NCI-H69 (cell line): ENCODE data around the gene UBA5.

Experiments used
- DNase-seq: peaks from one replicate; lab custom pipeline; 2025; lab: John Stamatoyannopoulos, UW

UBA5 gene

GRCh38 chr3:132654190-132654589, 5.9 kb upstream of the UBA5 start:
- DNase-seq: peak; percentile 84

GRCh38 chr3:132654721-132655120, 5.4 kb upstream of the UBA5 start:
- no peak for DNase-seq

GRCh38 chr3:132655471-132655870, 4.7 kb upstream of the UBA5 start:
- no peak for DNase-seq

GRCh38 chr3:132657869-132658747, 2.0 kb upstream of the UBA5 start:
- no peak for DNase-seq

- peak; percentile 59 for DNase-seq
Observed at GRCh38 chr3:132659000-132659364, 1.1 kb upstream of the UBA5 start.

- DNase-seq: peak; percentile 70
Observed at GRCh38 chr3:132659365-132660051, 621 bp upstream of the UBA5 start, which contains the start of gene ACAD11. Gene ACAD11 (minus strand): TSS chr3:132659809. CDS start chr3:132659751, 58 bp downstream.

- no peak for DNase-seq
Observed at GRCh38 chr3:132660811-132661070, 612 bp downstream of the UBA5 start.

- DNase-seq: peak; percentile 21
Observed at GRCh38 chr3:132661101-132661500, 972 bp downstream of the UBA5 start.

- DNase-seq: no peak
Observed at GRCh38 chr3:132662212-132662611, 2.1 kb downstream of the UBA5 start.

GRCh38 chr3:132665230-132665745, 5.2 kb downstream of the UBA5 start:
- DNase-seq: no peak

GRCh38 chr3:132669256-132669777, 9.2 kb downstream of the UBA5 start:
- no peak for DNase-seq

GRCh38 chr3:132675408-132675807, 15.3 kb downstream of the UBA5 start:
- DNase-seq: no peak

GRCh38 chr3:132679911-132680310, 19.8 kb downstream of the UBA5 start:
- DNase-seq: no peak

GRCh38 chr3:132681421-132681820, 21.3 kb downstream of the UBA5 start:
- DNase-seq: no peak

GRCh38 chr3:132682201-132682600, 22.1 kb downstream of the UBA5 start:
- DNase-seq: peak; percentile 64

- no peak for DNase-seq
Observed at GRCh38 chr3:132690040-132690439, 29.9 kb downstream of the UBA5 start.

- DNase-seq: peak; percentile 18
Observed at GRCh38 chr3:132694991-132695390, 34.9 kb downstream of the UBA5 start.

GRCh38 chr3:132695422-132695821, 35.3 kb downstream of the UBA5 start:
- DNase-seq: no peak

GRCh38 chr3:132703733-132704132, 43.6 kb downstream of the UBA5 start:
- no peak for DNase-seq

GRCh38 chr3:132709761-132710160, 49.6 kb downstream of the UBA5 start:
- DNase-seq: no peak

GRCh38 chr3:132710311-132710710, 50.2 kb downstream of the UBA5 start:
- DNase-seq: no peak

GRCh38 chr3:132713977-132714727, 54.0 kb downstream of the UBA5 start:
- no peak for DNase-seq
